Right hindlimb (tissue), 1 donor: ENCODE data around the gene EME2.

Source experiments
- DNase-seq: peaks from one replicate; pipeline ENCODE4 v3.0.0-alpha.2; 2018

The EME2 gene

GRCh38 chr16:1820946-1821290 lies 48.3 kb downstream of the EME2 start:
- no peak for DNase-seq

- no peak for DNase-seq
Measured at GRCh38 chr16:1821861-1822611, 49.4 kb downstream of the EME2 start.

GRCh38 chr16:1822801-1823200 lies 50.2 kb downstream of the EME2 start:
- no peak for DNase-seq

- no peak for DNase-seq
Measured at GRCh38 chr16:1823821-1824220, 51.2 kb downstream of the EME2 start.

- DNase-seq, result no peak
Measured at GRCh38 chr16:1825381-1825863, 52.8 kb downstream of the EME2 start.
